ENCODE data around the gene CLDN22. TPM values are rescaled to one million over a fixed set of nuclear protein-coding genes. Genes with fewer than 3 reads are reported as not detected.

Gene CLDN22
- total and polyA plus RNA-seq, 2 of the 8 experiments (the other 6 are each of a cell fraction or from before 2014, with no cell fraction given): not detected

GRCh38 chr4:183297675-183298074, 22.4 kb downstream of the CLDN22 start:
- H3K27me3 ChIP-seq (replicated peaks in 1 of 4; ENCODE audit: control insufficient read depth in 3 of 4, extremely low read depth in 1 of 4, insufficient read depth in 3 of 4, low read length in 3 of 4): no peaks in the 10 kb centered on the region
- H3K4ac ChIP-seq (replicated peaks; ENCODE audit: insufficient read length, low read depth, low read length): no peak overlapping the region
- no peak overlapping the region for H3K14ac ChIP-seq (ENCODE audit: insufficient read length)
- no peaks in the 10 kb centered on the region for H3K9me3 ChIP-seq (ENCODE audit: insufficient read depth in 2 of 2, low read depth in 1 of 2, low read length in 1 of 2)
- H2BK120ac ChIP-seq (replicated peaks; ENCODE audit: low read depth, low read length): no peak overlapping the region
- peaks cover 3 to 32% (median 21%) of the 10 kb centered on the region in 4 experiments; a peak in 7 of 8 replicates for H3K36me3 ChIP-seq (ENCODE audit: control insufficient read depth in 2 of 4, insufficient read depth in 4 of 4, low read length in 3 of 4)
- DNase-seq (ENCODE audit: low read depth in 1 of 2, low spot score in 2 of 2): no peak
- no peak overlapping the region for H3K4me2 ChIP-seq (ENCODE audit: insufficient read depth in 1 of 2, low read depth in 2 of 2, low read length in 2 of 2)
- ChIA-PET CTCF (ENCODE audit: partially characterized antibody) (interaction anchor here (0.6 to 1.6 kb wide), 4 partner anchors 35 to 110 kb away, joined by 3 to 7 read pairs (median 4); no protein-coding TSS in a partner anchor), POLR2A (ENCODE audit: partially characterized antibody) (interaction anchor here (0.6 kb wide), 1 partner anchor 8 kb away, joined by 3 read pairs; no protein-coding TSS in a partner anchor)
- TF ChIP-seq JUN (IDR thresholded peaks at IDR 0.05; ENCODE audit: low read depth, low read length) (no peak), ATF2 (IDR thresholded peaks at IDR 0.05; ENCODE audit: low read length) (no peak), TCF12 (IDR thresholded peaks at IDR 0.05; ENCODE audit: low read depth, low read length) (no peak)
- no peak overlapping the region for H2AK5ac ChIP-seq (ENCODE audit: low read depth, low read length)
- H3K79me2 ChIP-seq (ENCODE audit: control insufficient read depth in 1 of 2, insufficient read depth in 2 of 2, low read length in 2 of 2): no peaks in the 10 kb centered on the region
- no peak overlapping the region for H2BK12ac ChIP-seq (ENCODE audit: low read depth, low read length)
- no peak overlapping the region for H3K27ac ChIP-seq (ENCODE audit: low read depth, low read length)
- no peaks in the 10 kb centered on the region for H3K79me1 ChIP-seq (ENCODE audit: low read depth, low read length)
- no peaks in the 10 kb centered on the region for H4K20me1 ChIP-seq (replicated peaks in 1 of 2; ENCODE audit: control insufficient read depth in 1 of 2, insufficient read depth in 2 of 2, low read length in 2 of 2)
- H3K4me1 ChIP-seq (replicated peaks in 1 of 4; ENCODE audit: control insufficient read depth in 3 of 4, insufficient read depth in 4 of 4, low read length in 3 of 4): no peaks in the 10 kb centered on the region
- no peaks in the 10 kb centered on the region for H3K23me2 ChIP-seq (ENCODE audit: low read depth, low read length)
- no peak overlapping the region for H3K4me3 ChIP-seq (ENCODE audit: extremely low read depth in 1 of 4, insufficient read depth in 2 of 4, low read depth in 3 of 4, low read length in 4 of 4)
- no peak overlapping the region for H3K9ac ChIP-seq (replicated peaks in 1 of 4; ENCODE audit: extremely low read depth in 1 of 4, low read depth in 3 of 4, low read length in 3 of 4)
- no peak overlapping the region for H4K5ac ChIP-seq (ENCODE audit: insufficient read length, low read depth, low read length)
- H3K56ac ChIP-seq (replicated peaks; ENCODE audit: insufficient read length, low read depth, low read length): no peak overlapping the region
- FAIRE-seq: no peak
- no peak overlapping the region for H2BK15ac ChIP-seq (ENCODE audit: low read length)
- H2AFZ ChIP-seq (ENCODE audit: low read length): no peak overlapping the region
- H3K18ac ChIP-seq (ENCODE audit: extremely low read depth, low read length): no peak overlapping the region
- H2BK5ac ChIP-seq (ENCODE audit: low read depth, low read length): no peak overlapping the region
- no peak overlapping the region for H4K91ac ChIP-seq (replicated peaks; ENCODE audit: insufficient read length, low read length)
- H4K8ac ChIP-seq (ENCODE audit: extremely low read depth, insufficient read depth, low read length): no peak overlapping the region
- WGBS, 2 experiments (ENCODE audit: extremely low coverage in 1 of 2, insufficient coverage in 1 of 2, insufficient read length in 1 of 2, insufficient replicate concordance in 2 of 2, low coverage in 1 of 2, low lambda C conversion rate in 2 of 2, missing lambda C conversion rate in 1 of 2): 89% methylated on average over 3 of the region's 3 CpGs; no CpG with 5 or more reads in 1 of the 2 experiments
- no peak overlapping the region for H2BK20ac ChIP-seq (ENCODE audit: low read length)
- no peak overlapping the region for H3K23ac ChIP-seq (ENCODE audit: insufficient read length)

All from H1 (cell line).